Prostate gland (tissue), 2 donors: Measurements from ENCODE around the gene EEA1. TPM values are rescaled to one million over a fixed set of nuclear protein-coding genes. Genes with fewer than 3 reads are reported as not detected.

Source experiments
- DNase-seq: peaks from one replicate; pipeline ENCODE4 v3.0.0-alpha.2; 2019; ENCODE audit warnings: low spot score
- H3K27ac ChIP-seq, 2 donors: fragments of 200-600 bp; sonication (generic); 2 replicates each; pipeline ENCODE4 v1.5.1; 2017 to 2019
- H3K27me3 ChIP-seq: fragments of 200-600 bp; sonication (generic); replicated peaks from 2 replicates; pipeline ENCODE4 v1.5.1; 2019; ENCODE audit not compliant: insufficient read depth
- H3K36me3 ChIP-seq, 2 donors: fragments of 200-600 bp; sonication (generic); 1 replicate in 1 of 2; 2 replicates in 1 of 2; pipeline versions ENCODE4 v1.5.1 to v1.8.1; 2017 to 2019
- H3K4me1 ChIP-seq: fragments of 200-600 bp; sonication (generic); replicated peaks from 2 replicates; pipeline ENCODE4 v1.5.1; 2019
- H3K4me3 ChIP-seq, 2 donors: fragments of 200-600 bp; sonication (generic); 2 replicates each; pipeline ENCODE4 v1.5.1; 2017 to 2019
- H3K9me3 ChIP-seq: fragments of 200-600 bp; sonication (generic); 2 replicates; pipeline ENCODE4 v1.5.1; 2017
- POLR2A ChIP-seq: fragments of 450-650 bp; IDR thresholded peaks from one replicate; pipeline ENCODE4 v1.6.1; 2016; ENCODE audit warnings: antibody characterized with exemption, mild to moderate bottlenecking
- POLR2AphosphoS5 ChIP-seq: sonication (generic); formaldehyde crosslinking; IDR thresholded peaks from one replicate; pipeline ENCODE4 v1.6.1; 2017; ENCODE audit warnings: antibody characterized with exemption
- WGBS: methylation state at CpG from one replicate; pipeline ENCODE4 v1.1.5; 2018; 5-methylcytosine and 5-hydroxymethylcytosine counted together
- intact Hi-C: fragments of 100-400 bp; cut with DNase I; formaldehyde crosslinking; loops from one replicate; pipeline ENCODE4 v1.14.2; 2022
- total RNA-seq, 2 donors: library from RNA; depleted of rRNA; stranded (reverse); fragments of >200 nt; gene quantifications; one replicate each; pipeline ENCODE4 v1.1.0, GENCODE V29; 2016
- TF ChIP-seq, protein P1 (sequence below), 4 experiments: fragments of 200-600 bp in 2 of 4; fragments of 450-650 bp in 2 of 4; sonication (generic) in 2 of 4; IDR thresholded peaks; 1 replicate in 3 of 4; 2 replicates in 1 of 4; pipeline ENCODE4 v1.5.1; 2016 to 2019; ENCODE audit warnings: antibody characterized with exemption in 4 of 4, mild to moderate bottlenecking in 2 of 4, moderate library complexity in 2 of 4

The EEA1 gene
- total RNA-seq, 2 donors from 2014 or later: 18.6 to 22.6 TPM

DNA sequence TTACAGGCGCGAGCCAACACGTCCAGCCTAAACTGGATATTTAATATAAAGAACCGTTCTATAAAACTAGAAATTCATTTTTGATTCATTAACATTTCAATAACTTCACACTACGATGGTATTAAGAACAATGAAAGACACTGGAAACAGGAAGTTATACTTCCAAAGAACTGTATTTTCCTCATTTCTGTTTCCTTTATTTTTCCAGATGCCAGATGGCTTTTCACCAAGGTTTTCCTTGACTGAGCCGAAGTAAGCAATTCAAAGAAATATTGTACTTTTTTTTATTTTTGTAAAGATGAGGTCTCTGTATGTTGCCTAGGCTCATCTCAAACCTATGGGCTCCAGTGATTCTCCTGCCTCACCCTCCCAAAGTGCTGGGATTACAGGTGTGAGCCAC, 28.2 kb downstream of the EEA1 start:
- Histone ChIP-seq H3K27ac (no peak overlapping the region), H3K4me1 (no peaks in the 10 kb centered on the region), H3K4me3 (no peak overlapping the region), H3K36me3 (no peaks in the 10 kb centered on the region), H3K27me3 (no peaks in the 10 kb centered on the region), H3K9me3 (no peaks in the 10 kb centered on the region)
- 89% methylated on average over 6 of the region's 6 CpGs for WGBS
- TF ChIP-seq POLR2A: no peak
- no peak for TF ChIP-seq POLR2AphosphoS5
- TF ChIP-seq, protein P1, sequence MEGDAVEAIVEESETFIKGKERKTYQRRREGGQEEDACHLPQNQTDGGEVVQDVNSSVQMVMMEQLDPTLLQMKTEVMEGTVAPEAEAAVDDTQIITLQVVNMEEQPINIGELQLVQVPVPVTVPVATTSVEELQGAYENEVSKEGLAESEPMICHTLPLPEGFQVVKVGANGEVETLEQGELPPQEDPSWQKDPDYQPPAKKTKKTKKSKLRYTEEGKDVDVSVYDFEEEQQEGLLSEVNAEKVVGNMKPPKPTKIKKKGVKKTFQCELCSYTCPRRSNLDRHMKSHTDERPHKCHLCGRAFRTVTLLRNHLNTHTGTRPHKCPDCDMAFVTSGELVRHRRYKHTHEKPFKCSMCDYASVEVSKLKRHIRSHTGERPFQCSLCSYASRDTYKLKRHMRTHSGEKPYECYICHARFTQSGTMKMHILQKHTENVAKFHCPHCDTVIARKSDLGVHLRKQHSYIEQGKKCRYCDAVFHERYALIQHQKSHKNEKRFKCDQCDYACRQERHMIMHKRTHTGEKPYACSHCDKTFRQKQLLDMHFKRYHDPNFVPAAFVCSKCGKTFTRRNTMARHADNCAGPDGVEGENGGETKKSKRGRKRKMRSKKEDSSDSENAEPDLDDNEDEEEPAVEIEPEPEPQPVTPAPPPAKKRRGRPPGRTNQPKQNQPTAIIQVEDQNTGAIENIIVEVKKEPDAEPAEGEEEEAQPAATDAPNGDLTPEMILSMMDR (IDR thresholded peaks at IDR 0.05): no peak
- DNase-seq: no peak
- intact Hi-C loops: no loop called here

DNA sequence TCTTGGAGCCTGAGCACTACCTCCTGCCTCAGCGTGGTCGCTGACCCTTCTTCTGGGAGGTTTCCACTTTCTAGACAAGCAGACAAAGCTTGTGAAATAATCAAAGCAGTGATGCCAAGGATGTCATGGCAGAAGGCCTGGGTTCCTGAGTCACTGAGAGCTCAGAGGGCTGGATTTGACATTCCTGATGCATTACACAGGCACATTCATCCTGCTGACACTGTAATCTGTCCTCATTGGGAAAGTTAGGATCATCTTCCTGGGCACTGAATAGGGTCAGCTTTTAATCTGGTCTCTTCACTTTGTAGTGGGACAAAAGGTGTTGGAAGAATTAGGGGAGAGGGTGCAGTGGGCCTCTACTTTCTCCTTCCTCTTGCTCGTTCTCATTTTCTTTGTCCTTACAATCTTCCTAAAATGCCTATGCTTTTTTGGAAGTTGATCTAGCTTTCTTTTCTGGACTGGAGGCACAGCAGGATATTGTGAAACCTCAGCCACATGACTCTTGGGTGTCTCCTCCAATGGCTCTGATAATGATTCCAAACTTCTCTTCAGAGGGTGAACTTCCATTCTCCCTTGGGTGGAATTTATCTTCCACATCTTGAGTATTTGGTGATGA, 29.6 kb downstream of the EEA1 start:
- intact Hi-C loops: no loop called here
- DNase-seq: peak; percentile 33
- 37% methylated on average over 3 of the region's 3 CpGs for WGBS
- no peaks in the 10 kb centered on the region for H3K27me3 ChIP-seq
- H3K4me3 ChIP-seq: no peak overlapping the region
- TF ChIP-seq POLR2AphosphoS5 (peak; percentile 37), POLR2A (no peak)
- H3K36me3 ChIP-seq: no peaks in the 10 kb centered on the region
- H3K9me3 ChIP-seq: no peaks in the 10 kb centered on the region
- peak overlapping the region; percentile 10 to 13 for H3K27ac ChIP-seq
- no peaks in the 10 kb centered on the region for H3K4me1 ChIP-seq

DNA sequence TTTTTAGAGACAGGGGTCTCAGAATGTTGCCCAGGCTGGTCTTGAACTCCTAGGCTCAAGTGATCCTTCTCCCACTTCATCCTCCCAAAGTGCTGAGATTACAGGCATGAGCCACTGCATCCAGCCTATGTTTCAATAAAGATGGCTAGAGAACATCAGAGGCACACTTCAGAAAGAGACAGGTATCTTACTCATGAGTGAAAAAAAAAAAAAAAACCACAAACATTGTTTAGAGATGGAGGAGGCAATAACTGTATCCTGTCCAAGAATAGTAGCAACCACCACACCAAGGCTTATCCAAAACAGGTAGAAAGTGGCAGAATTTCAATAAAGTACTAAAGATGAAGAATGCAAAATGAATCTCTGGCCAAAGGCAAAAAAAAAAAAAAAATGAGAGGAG, 30.3 kb downstream of the EEA1 start:
- peak overlapping the region in 1 of 2 donors; percentile 5 for H3K27ac ChIP-seq
- H3K36me3 ChIP-seq: no peaks in the 10 kb centered on the region
- no peaks in the 10 kb centered on the region for H3K27me3 ChIP-seq
- no peak for DNase-seq
- intact Hi-C loops: no loop called here
- H3K4me1 ChIP-seq: no peaks in the 10 kb centered on the region
- TF ChIP-seq POLR2AphosphoS5: no peak
- TF ChIP-seq POLR2A: no peak
- TF ChIP-seq, protein P1 (IDR thresholded peaks at IDR 0.05): no peak
- H3K9me3 ChIP-seq: no peaks in the 10 kb centered on the region
- H3K4me3 ChIP-seq: no peak overlapping the region

DNA sequence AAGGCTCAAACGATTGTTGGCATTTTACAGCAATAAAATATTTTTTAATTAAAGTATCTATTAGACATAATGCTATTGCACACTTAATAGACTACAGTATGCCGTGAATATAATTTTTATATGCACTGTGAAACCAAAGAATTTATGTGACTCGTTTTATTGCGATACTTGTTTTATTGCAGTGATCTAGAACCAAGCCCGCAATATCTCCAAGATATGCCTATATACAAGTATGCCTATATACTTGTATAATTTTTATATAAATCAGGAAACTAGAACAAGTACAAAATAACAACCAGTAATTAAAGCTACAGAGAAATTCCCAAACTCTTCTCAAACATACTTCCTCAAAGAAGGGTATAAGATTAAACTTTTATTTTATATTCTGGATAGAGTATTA, 31.3 kb downstream of the EEA1 start:
- DNase-seq: no peak
- Histone ChIP-seq H3K9me3 (no peaks in the 10 kb centered on the region), H3K36me3 (no peaks in the 10 kb centered on the region), H3K4me3 (no peak overlapping the region), H3K4me1 (no peaks in the 10 kb centered on the region), H3K27ac (no peak overlapping the region), H3K27me3 (no peaks in the 10 kb centered on the region)
- TF ChIP-seq POLR2AphosphoS5 (no peak), POLR2A (no peak)
- TF ChIP-seq, protein P1 (IDR thresholded peaks at IDR 0.05): no peak
- 77% methylated on average over 5 of the region's 5 CpGs for WGBS
- intact Hi-C loops: no loop called here

DNA sequence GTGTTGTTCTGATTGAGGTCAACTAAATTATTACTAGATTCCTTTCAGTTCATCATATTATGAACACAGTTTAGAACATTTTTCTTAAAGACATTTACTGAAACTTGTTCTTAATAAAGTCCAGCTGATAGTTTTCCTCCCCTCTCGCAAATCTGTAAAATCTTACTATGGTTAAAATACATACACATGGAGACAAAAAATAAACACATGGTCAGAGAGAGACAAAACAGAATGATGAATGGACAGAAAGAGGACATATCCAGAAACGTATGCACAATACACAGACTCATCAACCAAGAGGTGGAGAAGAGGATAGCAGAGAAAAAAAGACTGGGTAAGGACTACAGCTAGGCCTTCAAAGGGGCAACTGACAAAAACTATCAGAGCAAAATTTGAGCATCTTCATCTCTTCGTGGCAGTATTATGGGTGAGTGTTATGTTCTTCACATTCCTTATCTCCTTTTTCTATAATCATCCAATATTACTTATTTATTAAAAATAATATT, 38.4 kb downstream of the EEA1 start:
- 70% methylated on average over 3 of the region's 3 CpGs for WGBS
- H3K4me3 ChIP-seq: no peak overlapping the region
- no peaks in the 10 kb centered on the region for H3K9me3 ChIP-seq
- TF ChIP-seq POLR2A: no peak
- DNase-seq: no peak
- H3K36me3 ChIP-seq: no peaks in the 10 kb centered on the region
- H3K27ac ChIP-seq: no peak overlapping the region
- intact Hi-C loops: no loop called here
- no peaks in the 10 kb centered on the region for H3K4me1 ChIP-seq
- no peaks in the 10 kb centered on the region for H3K27me3 ChIP-seq

DNA sequence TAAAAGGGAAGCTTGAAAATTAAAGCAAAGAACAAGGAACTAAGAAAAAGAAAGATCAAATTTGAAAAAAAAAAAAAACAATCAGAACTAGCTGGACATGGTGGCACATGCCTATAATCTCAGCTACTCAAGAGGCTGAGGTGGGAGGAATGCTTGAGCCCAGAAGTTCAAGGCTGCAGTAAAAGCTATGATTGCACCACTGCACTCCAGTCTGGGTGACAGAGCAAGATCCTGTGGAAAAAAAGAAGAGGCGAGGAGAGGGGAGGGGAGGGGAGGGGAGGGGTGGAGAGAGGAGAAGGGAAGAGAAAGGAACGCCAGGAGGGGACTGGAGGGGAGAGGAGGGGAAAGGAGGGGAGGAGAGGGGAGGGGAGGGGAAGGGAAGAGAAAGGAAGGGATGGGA, 43.0 kb downstream of the EEA1 start:
- 74% methylated on average over 2 of the region's 2 CpGs for WGBS
- Histone ChIP-seq H3K27me3 (no peaks in the 10 kb centered on the region), H3K4me3 (no peak overlapping the region), H3K27ac (no peak overlapping the region), H3K9me3 (no peaks in the 10 kb centered on the region), H3K4me1 (no peaks in the 10 kb centered on the region), H3K36me3 (no peaks in the 10 kb centered on the region)
- DNase-seq: no peak
- intact Hi-C loops: no loop called here
- no peak for TF ChIP-seq POLR2A
- TF ChIP-seq POLR2AphosphoS5: no peak
- TF ChIP-seq, protein P1 (IDR thresholded peaks at IDR 0.05): no peak
